WTC11 (cell line): ENCODE data around the gene ACY1. TPM values are rescaled to one million over a fixed set of nuclear protein-coding genes. Genes with fewer than 3 reads are reported as not detected.

Experiments
- ATAC-seq: fragments of 200-7000 bp; cut with Tn5 transposase; 2 replicates; pipeline ENCODE4 v1.10.0; 2021; ENCODE audit warnings: mild to moderate bottlenecking, moderate library complexity
- CTCF ChIA-PET: fragments of 300-600 bp; sonication (Branson Sonifier 250); formaldehyde crosslinking; loops from one replicate; lab custom pipeline; 2021; ENCODE audit warnings: antibody characterized with exemption; lab: Charles Lee
- POLR2A ChIA-PET: fragments of 350-600 bp; sonication (Branson Sonifier 250); formaldehyde crosslinking; loops from one replicate; lab custom pipeline; 2021; ENCODE audit warnings: antibody characterized with exemption; lab: Charles Lee
- DNase-seq: peaks from one replicate; pipeline ENCODE4 v3.0.0; 2021; ENCODE audit warnings: low spot score
- H3K27ac Mint-ChIP-seq: 2 replicates; pipeline ENCODE4 v1.8.0; 2021; ENCODE audit warnings: mixed read lengths
- H3K27me3 Mint-ChIP-seq: 2 replicates; pipeline ENCODE4 v1.8.0; 2021; ENCODE audit warnings: low read depth, mild to moderate bottlenecking, moderate library complexity, mixed read lengths
- H3K36me3 Mint-ChIP-seq: 2 replicates; pipeline ENCODE4 v1.8.0; 2021; ENCODE audit warnings: mixed read lengths
- H3K4me1 Mint-ChIP-seq: 2 replicates; pipeline ENCODE4 v1.8.0; 2022; ENCODE audit warnings: mixed read lengths
- H3K4me3 Mint-ChIP-seq: 2 replicates; pipeline ENCODE4 v1.8.0; 2021; ENCODE audit warnings: mild to moderate bottlenecking, moderate library complexity, mixed read lengths
- H3K9me3 Mint-ChIP-seq: 2 replicates; pipeline ENCODE4 v1.8.0; 2021; ENCODE audit warnings: mixed read lengths
- GABPB1 ChIP-seq: sonication (generic); formaldehyde crosslinking; IDR thresholded peaks from 2 replicates; pipeline ENCODE4 v1.8.1; 2023; ENCODE audit warnings: mild to moderate bottlenecking, missing genetic modification reagents
- total RNA-seq: library from RNA; stranded (reverse); gene quantifications from 3 replicates; pipeline ENCODE4 v1.2.3, GENCODE V29; 2021
- TF ChIP-seq, protein P1 (sequence below): fragments of 200-600 bp; IDR thresholded peaks from 2 replicates; pipeline ENCODE4 v1.8.0; 2022; ENCODE audit warnings: antibody characterized with exemption
- TF ChIP-seq, protein P2 (sequence below): fragments of 250-450 bp; sonication (Bioruptor Pico); IDR thresholded peaks from 2 replicates; pipeline ENCODE4 v1.9.0; 2021; ENCODE audit warnings: moderate library complexity, mild to moderate bottlenecking, inconsistent platforms, borderline replicate concordance
- TF ChIP-seq, protein P3 (sequence below): sonication (generic); formaldehyde crosslinking; IDR thresholded peaks from 2 replicates; pipeline ENCODE4 v1.8.1; 2022; ENCODE audit warnings: mild to moderate bottlenecking, moderate library complexity, missing genetic modification reagents
- TF ChIP-seq, protein P4 (sequence below): fragments of 250-450 bp; sonication (Bioruptor Pico); conservative IDR thresholded peaks from 2 replicates; pipeline ENCODE4 v1.9.0; 2021; ENCODE audit warnings: mild to moderate bottlenecking
- TF ChIP-seq, protein P5 (sequence below): sonication (generic); formaldehyde crosslinking; IDR thresholded peaks from 2 replicates; pipeline ENCODE4 v1.8.0; 2022; ENCODE audit warnings: mild to moderate bottlenecking, missing genetic modification reagents
- TF ChIP-seq, protein P6 (sequence below): sonication (generic); formaldehyde crosslinking; IDR thresholded peaks from 2 replicates; pipeline ENCODE4 v1.8.1; 2022; ENCODE audit warnings: missing genetic modification reagents, borderline replicate concordance

The ACY1 gene
- total RNA-seq, 1 experiment from 2014 or later: 53.8 TPM

DNA sequence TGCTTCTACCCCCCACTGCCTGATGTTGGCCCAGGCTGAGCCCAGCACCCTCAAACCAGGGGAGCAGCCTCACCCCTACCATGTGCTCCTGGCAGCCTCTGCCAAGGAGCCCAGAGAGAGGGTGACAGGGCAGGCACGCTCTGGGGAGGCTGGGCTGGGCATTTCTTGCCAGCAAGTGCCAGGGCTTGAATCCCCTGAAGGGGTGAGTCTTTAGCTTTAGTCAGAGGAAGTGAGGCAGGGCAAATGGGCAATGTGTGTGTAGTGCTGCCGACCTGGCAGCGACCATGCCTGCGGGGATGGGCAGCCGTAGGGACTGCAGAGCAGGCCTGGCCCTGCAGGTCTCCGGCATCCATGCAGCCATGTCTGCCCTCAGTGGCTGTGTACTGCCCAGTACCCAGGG, 54.9 kb downstream of the ACY1 start:
- Mint-ChIP-seq H3K27ac (no peak overlapping the region), H3K9me3 (no peaks in the 10 kb centered on the region), H3K4me1 (0 out of 2 replicates have a peak, but pooled peaks cover 3% of the 10 kb centered on the region), H3K4me3 (no peak overlapping the region), H3K36me3 (no peaks in the 10 kb centered on the region), H3K27me3 (no peaks in the 10 kb centered on the region)
- no peak for ATAC-seq
- DNase-seq: no peak
- TF ChIP-seq, protein P1, sequence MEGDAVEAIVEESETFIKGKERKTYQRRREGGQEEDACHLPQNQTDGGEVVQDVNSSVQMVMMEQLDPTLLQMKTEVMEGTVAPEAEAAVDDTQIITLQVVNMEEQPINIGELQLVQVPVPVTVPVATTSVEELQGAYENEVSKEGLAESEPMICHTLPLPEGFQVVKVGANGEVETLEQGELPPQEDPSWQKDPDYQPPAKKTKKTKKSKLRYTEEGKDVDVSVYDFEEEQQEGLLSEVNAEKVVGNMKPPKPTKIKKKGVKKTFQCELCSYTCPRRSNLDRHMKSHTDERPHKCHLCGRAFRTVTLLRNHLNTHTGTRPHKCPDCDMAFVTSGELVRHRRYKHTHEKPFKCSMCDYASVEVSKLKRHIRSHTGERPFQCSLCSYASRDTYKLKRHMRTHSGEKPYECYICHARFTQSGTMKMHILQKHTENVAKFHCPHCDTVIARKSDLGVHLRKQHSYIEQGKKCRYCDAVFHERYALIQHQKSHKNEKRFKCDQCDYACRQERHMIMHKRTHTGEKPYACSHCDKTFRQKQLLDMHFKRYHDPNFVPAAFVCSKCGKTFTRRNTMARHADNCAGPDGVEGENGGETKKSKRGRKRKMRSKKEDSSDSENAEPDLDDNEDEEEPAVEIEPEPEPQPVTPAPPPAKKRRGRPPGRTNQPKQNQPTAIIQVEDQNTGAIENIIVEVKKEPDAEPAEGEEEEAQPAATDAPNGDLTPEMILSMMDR: no peak
- no peak for TF ChIP-seq GABPB1 (CRISPR knock-in tag)
- TF ChIP-seq, protein P2, sequence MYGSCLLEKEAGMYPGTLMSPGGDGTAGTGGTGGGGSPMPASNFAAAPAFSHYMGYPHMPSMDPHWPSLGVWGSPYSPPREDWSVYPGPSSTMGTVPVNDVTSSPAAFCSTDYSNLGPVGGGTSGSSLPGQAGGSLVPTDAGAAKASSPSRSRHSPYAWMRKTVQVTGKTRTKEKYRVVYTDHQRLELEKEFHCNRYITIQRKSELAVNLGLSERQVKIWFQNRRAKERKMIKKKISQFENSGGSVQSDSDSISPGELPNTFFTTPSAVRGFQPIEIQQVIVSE (CRISPR knock-in tag): no peak
- TF ChIP-seq, protein P3, sequence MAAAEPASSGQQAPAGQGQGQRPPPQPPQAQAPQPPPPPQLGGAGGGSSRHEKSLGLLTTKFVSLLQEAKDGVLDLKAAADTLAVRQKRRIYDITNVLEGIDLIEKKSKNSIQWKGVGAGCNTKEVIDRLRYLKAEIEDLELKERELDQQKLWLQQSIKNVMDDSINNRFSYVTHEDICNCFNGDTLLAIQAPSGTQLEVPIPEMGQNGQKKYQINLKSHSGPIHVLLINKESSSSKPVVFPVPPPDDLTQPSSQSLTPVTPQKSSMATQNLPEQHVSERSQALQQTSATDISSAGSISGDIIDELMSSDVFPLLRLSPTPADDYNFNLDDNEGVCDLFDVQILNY (CRISPR knock-in tag): no peak
- TF ChIP-seq, protein P4, sequence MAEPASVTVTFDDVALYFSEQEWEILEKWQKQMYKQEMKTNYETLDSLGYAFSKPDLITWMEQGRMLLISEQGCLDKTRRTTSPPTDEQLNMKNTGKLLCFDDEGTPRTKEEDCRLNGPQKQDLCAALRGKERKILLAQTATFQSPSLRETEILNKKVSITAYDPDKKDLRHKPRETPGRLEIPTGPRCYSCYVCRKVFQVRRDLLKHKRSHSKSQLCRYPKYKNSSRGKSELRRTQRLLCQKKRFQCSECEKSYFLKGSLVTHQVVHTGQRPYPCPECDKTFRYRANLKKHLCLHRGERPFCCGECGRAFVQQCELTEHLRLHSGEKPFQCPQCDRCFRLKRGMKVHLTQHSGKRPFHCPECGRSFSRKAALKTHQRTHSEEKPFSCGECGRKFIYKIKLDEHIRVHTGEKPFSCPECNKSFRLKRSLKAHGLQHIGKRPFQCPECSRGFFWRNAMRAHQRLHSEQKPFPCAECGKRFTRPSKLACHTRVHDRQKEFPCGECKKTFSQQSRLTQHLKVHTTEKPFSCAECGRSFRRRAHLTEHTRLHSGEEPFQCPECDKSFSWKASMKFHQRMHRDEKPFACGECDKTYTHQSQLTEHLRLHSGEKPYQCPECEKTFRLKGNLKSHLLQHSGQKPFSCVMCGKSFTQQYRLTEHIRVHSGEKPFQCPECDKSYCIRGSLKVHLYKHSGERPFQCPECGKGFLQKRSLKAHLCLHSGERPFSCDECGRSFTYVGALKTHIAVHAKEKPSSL (CRISPR knock-in tag): no peak
- TF ChIP-seq, protein P5, sequence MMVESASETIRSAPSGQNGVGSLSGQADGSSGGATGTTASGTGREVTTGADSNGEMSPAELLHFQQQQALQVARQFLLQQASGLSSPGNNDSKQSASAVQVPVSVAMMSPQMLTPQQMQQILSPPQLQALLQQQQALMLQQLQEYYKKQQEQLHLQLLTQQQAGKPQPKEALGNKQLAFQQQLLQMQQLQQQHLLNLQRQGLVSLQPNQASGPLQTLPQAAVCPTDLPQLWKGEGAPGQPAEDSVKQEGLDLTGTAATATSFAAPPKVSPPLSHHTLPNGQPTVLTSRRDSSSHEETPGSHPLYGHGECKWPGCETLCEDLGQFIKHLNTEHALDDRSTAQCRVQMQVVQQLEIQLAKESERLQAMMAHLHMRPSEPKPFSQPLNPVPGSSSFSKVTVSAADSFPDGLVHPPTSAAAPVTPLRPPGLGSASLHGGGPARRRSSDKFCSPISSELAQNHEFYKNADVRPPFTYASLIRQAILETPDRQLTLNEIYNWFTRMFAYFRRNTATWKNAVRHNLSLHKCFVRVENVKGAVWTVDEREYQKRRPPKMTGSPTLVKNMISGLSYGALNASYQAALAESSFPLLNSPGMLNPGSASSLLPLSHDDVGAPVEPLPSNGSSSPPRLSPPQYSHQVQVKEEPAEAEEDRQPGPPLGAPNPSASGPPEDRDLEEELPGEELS (CRISPR knock-in tag): no peak
- TF ChIP-seq, protein P6, sequence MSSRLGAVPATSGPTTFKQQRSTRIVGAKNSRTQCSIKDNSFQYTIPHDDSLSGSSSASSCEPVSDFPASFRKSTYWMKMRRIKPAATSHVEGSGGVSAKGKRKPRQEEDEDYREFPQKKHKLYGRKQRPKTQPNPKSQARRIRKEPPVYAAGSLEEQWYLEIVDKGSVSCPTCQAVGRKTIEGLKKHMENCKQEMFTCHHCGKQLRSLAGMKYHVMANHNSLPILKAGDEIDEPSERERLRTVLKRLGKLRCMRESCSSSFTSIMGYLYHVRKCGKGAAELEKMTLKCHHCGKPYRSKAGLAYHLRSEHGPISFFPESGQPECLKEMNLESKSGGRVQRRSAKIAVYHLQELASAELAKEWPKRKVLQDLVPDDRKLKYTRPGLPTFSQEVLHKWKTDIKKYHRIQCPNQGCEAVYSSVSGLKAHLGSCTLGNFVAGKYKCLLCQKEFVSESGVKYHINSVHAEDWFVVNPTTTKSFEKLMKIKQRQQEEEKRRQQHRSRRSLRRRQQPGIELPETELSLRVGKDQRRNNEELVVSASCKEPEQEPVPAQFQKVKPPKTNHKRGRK (CRISPR knock-in tag): no peak
- ChIA-PET POLR2A (no interaction called here), CTCF (interaction anchor here (1.1 to 8.0 kb wide), 4 partner anchors 15 to 35 kb away, joined by 5 to 115 read pairs (median 37); partner anchors contain the start of gene DUSP7)

Other genes with a start within 250 kb of the ACY1 start
- gene IQCF6, start 204.3 kb upstream of the ACY1 start, total RNA-seq: not detected in 3 replicates
- not detected in 3 replicates for gene IQCF2, start 121.9 kb upstream of the ACY1 start, total RNA-seq
- gene IQCF5, start 107.9 kb upstream of the ACY1 start, total RNA-seq: not detected in 3 replicates
- not detected in 3 replicates for gene IQCF1, start 80.2 kb upstream of the ACY1 start, total RNA-seq
- gene RRP9, start 41.6 kb upstream of the ACY1 start, total RNA-seq: 47.0 to 49.9 TPM (median 49.4 TPM) in 3 replicates
- gene PARP3, start 41.2 kb upstream of the ACY1 start, total RNA-seq: 2.8 to 2.9 TPM (median 2.8 TPM) in 3 replicates
- gene GPR62, start 28.2 kb upstream of the ACY1 start, total RNA-seq: 0.24 to 0.55 TPM (median 0.46 TPM) in 3 replicates
- 28.7 to 31.6 TPM (median 30.6 TPM) in 3 replicates for gene PCBP4, start 16.1 kb upstream of the ACY1 start, total RNA-seq
- gene ABHD14B, start 9.5 kb upstream of the ACY1 start, total RNA-seq: 11.8 to 12.6 TPM (median 12.3 TPM) in 3 replicates
- 3.8 to 5.9 TPM (median 4.5 TPM) in 3 replicates for gene ABHD14A, start 8.5 kb upstream of the ACY1 start, total RNA-seq
- 1,343 to 1,592 TPM (median 1,542 TPM) in 3 replicates for gene RPL29, start 12.4 kb downstream of the ACY1 start, total RNA-seq
- gene DUSP7, start 73.0 kb downstream of the ACY1 start, total RNA-seq: 15.9 to 18.8 TPM (median 16.2 TPM) in 3 replicates
- 31.3 to 36.2 TPM (median 34.9 TPM) in 3 replicates for gene POC1A, start 170.9 kb downstream of the ACY1 start, total RNA-seq
- 39.1 to 43.0 TPM (median 39.4 TPM) in 3 replicates for gene ALAS1, start 214.6 kb downstream of the ACY1 start, total RNA-seq
- not detected in 3 replicates for gene TLR9, start 242.1 kb downstream of the ACY1 start, total RNA-seq